ENCODE data around the gene CASTOR1. TPM values are rescaled to one million over a fixed set of nuclear protein-coding genes. Genes with fewer than 3 reads are reported as not detected.

The CASTOR1 gene
- total RNA-seq, 1 donor from 2014 or later: 13.4 TPM

Other genes starting within 250 kb of the CASTOR1 start
- not detected in 2 replicates for gene HORMAD2, start 209.0 kb downstream of the CASTOR1 start, total RNA-seq
- 16.6 and 25.2 TPM in 2 replicates for gene LIF, start 42.7 kb downstream of the CASTOR1 start, total RNA-seq
- gene OSM, start 22.7 kb downstream of the CASTOR1 start, total RNA-seq: not detected in 2 replicates
- 17.9 and 18.2 TPM in 2 replicates for gene TBC1D10A, start 37.4 kb upstream of the CASTOR1 start, total RNA-seq
- gene SF3A1, start 67.4 kb upstream of the CASTOR1 start, total RNA-seq: 75.7 and 116 TPM in 2 replicates
- gene CCDC157, start 67.5 kb upstream of the CASTOR1 start, total RNA-seq: 1.8 and 2.5 TPM in 2 replicates
- gene RNF215, start 97.9 kb upstream of the CASTOR1 start, total RNA-seq: 18.8 and 26.4 TPM in 2 replicates
- 12.0 and 18.8 TPM in 2 replicates for gene SEC14L2, start 107.5 kb upstream of the CASTOR1 start, total RNA-seq
- 25.1 and 26.9 TPM in 2 replicates for gene MTFP1, start 136.3 kb upstream of the CASTOR1 start, total RNA-seq
- gene SEC14L3, start 182.5 kb upstream of the CASTOR1 start, total RNA-seq: not detected in 2 replicates
- not detected in 2 replicates for gene SEC14L4, start 216.2 kb upstream of the CASTOR1 start, total RNA-seq

Measured in glomerular endothelial cell (primary cell).